NB4 (cell line): ENCODE measurements around the gene CDC26.

Experiments
- CTCF ChIP-seq: IDR thresholded peaks from one replicate; pipeline ENCODE4 v1.5.1; 2012; ENCODE audit warnings: low read depth, low read length
- MAX ChIP-seq: IDR thresholded peaks from 2 replicates; pipeline ENCODE4 v1.6.1; 2011; ENCODE audit warnings: low read depth, low read length
- MYC ChIP-seq: IDR thresholded peaks from 2 replicates; pipeline ENCODE4 v1.6.1; 2011; ENCODE audit warnings: low read depth, low read length
- POLR2A ChIP-seq: IDR thresholded peaks from 2 replicates; pipeline ENCODE4 v1.6.1; 2011; ENCODE audit warnings: mild to moderate bottlenecking; ENCODE audit not compliant: insufficient read length; ENCODE audit errors: extremely low read depth

GRCh38 chr9:113290052-113290607 is 14.8 kb upstream of the CDC26 start:
- TF ChIP-seq CTCF: no peak
- no peak for TF ChIP-seq MYC
- TF ChIP-seq POLR2A: no peak
- no peak for TF ChIP-seq MAX
